ENCODE results near the gene CCKAR. TPM values are rescaled to one million over a fixed set of nuclear protein-coding genes. Genes with fewer than 3 reads are reported as not detected.

The CCKAR gene
- total RNA-seq, 4 donors from 2014 or later, result 0.27 to 0.79 TPM; not detected in 2

- no peaks in the 10 kb centered on the region for H3K36me3 ChIP-seq
- 61 to 80% methylated on average over 3 to 15 of the region's 15 CpGs for WGBS, 2 donors (ENCODE audit: low coverage in 1 of 2)
- peak overlapping the region in 2 of 4 donors; percentile 6 to 58 for H3K27ac ChIP-seq
- intact Hi-C loops (cut with DNase I; ENCODE audit: low total_unique reads), result no loop called here
- H3K4me1 ChIP-seq, result peaks cover 0 to 4% (median 2%) of the 10 kb centered on the region in 4 donors
- H3K4me3 ChIP-seq, result no peak overlapping the region
- H3K9me3 ChIP-seq, result no peaks in the 10 kb centered on the region
- no peaks in the 10 kb centered on the region for H3K27me3 ChIP-seq
- DNase-seq, result no peak
- TF ChIP-seq POLR2AphosphoS5 (IDR thresholded peaks at IDR 0.05) (no peak), POLR2A (IDR thresholded peaks at IDR 0.05) (no peak), EP300 (IDR thresholded peaks at IDR 0.05; ENCODE audit: low read depth) (no peak), CTCF (IDR thresholded peaks at IDR 0.05) (no peak)
- in situ Hi-C loops (cut with MboI; ENCODE audit: low pct_ligation_motif_present in 1 of 4, low pct_unique_long_range_greater_than_20kb in 1 of 4, low sequenced_read_pairs in 3 of 4), result loop anchor here (25.0 kb wide), 1 partner anchor 559 kb away; no protein-coding TSS in a partner anchor
Observed at GRCh38 chr4:26452565-26453531, 37.4 kb downstream of the CCKAR start.

DNA sequence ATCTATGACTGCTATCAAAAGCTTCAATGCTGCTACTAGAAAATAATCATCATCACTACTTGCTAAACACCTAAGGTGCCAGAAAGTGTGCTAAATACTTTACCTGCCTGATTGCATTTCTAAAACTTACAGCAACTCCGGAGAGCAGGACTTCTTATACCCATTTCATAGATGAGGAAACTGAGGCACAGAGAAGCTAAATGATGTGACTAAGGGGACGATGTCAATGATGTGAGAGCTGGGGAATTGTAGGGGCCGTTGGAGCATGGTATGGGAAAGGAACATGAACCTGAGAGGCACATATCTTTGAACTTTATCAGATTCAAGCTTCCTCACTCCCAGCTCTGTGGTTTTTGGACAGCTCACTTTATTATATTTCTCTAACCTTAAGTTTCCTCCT lies 38.7 kb downstream of the CCKAR start:
- Histone ChIP-seq H3K36me3 (no peaks in the 10 kb centered on the region), H3K4me1 (peaks cover 0 to 4% (median 2%) of the 10 kb centered on the region in 4 donors), H3K4me3 (no peak overlapping the region), H3K27ac (peak overlapping the region in 1 of 4 donors; percentile 58), H3K9me3 (no peaks in the 10 kb centered on the region), H3K27me3 (no peaks in the 10 kb centered on the region)
- DNase-seq, result no peak
- intact Hi-C loops (cut with DNase I; ENCODE audit: low total_unique reads), result no loop called here
- TF ChIP-seq CTCF (IDR thresholded peaks at IDR 0.05), result no peak
- no peak for TF ChIP-seq POLR2A (IDR thresholded peaks at IDR 0.05)
- no peak for TF ChIP-seq POLR2AphosphoS5 (IDR thresholded peaks at IDR 0.05)
- TF ChIP-seq EP300 (IDR thresholded peaks at IDR 0.05; ENCODE audit: low read depth), result no peak
- WGBS, 2 donors (ENCODE audit: low coverage in 1 of 2), result 70 to 85% methylated on average over 3 of the region's 3 CpGs
- in situ Hi-C loops (cut with MboI; ENCODE audit: low pct_ligation_motif_present in 1 of 4, low pct_unique_long_range_greater_than_20kb in 1 of 4, low sequenced_read_pairs in 3 of 4), result loop anchor here (25.0 kb wide), 1 partner anchor 561 kb away; no protein-coding TSS in a partner anchor

DNA sequence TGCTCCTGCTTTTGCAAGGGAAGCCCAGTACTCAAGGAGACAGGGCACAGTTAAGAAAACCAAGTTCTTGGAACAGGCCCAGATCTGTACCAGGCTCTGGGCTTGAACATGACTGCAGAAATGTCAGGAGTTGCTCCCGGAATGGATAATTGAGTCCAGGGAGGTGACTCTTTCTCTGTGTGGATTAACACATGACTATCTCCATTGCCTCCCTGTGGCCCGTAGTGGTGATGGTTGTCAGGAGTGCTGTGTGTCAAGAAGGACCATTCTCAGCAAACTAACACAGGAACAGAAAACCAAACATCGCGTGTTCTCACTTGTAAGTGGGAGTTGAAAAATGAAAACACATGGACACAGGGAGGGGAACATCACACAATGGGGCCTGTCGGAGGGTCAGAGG lies 39.9 kb downstream of the CCKAR start:
- in situ Hi-C loops (cut with MboI; ENCODE audit: low pct_ligation_motif_present in 1 of 4, low pct_unique_long_range_greater_than_20kb in 1 of 4, low sequenced_read_pairs in 3 of 4), result loop anchor here (25.0 kb wide), 1 partner anchor 562 kb away; no protein-coding TSS in a partner anchor
- H3K27me3 ChIP-seq, result no peaks in the 10 kb centered on the region
- H3K36me3 ChIP-seq, result no peaks in the 10 kb centered on the region
- no peak for DNase-seq
- no peaks in the 10 kb centered on the region for H3K9me3 ChIP-seq
- H3K27ac ChIP-seq, result no peak overlapping the region
- no peak for TF ChIP-seq POLR2AphosphoS5 (IDR thresholded peaks at IDR 0.05)
- TF ChIP-seq CTCF (IDR thresholded peaks at IDR 0.05), result no peak
- no peak for TF ChIP-seq POLR2A (IDR thresholded peaks at IDR 0.05)
- TF ChIP-seq EP300 (IDR thresholded peaks at IDR 0.05; ENCODE audit: low read depth), result no peak
- peaks cover 0 to 4% (median 2%) of the 10 kb centered on the region in 4 donors for H3K4me1 ChIP-seq
- intact Hi-C loops (cut with DNase I; ENCODE audit: low total_unique reads), result no loop called here
- WGBS, 2 donors (ENCODE audit: low coverage in 1 of 2), result 83 to 100% methylated on average over 3 to 5 of the region's 5 CpGs
- H3K4me3 ChIP-seq, result no peak overlapping the region

DNA sequence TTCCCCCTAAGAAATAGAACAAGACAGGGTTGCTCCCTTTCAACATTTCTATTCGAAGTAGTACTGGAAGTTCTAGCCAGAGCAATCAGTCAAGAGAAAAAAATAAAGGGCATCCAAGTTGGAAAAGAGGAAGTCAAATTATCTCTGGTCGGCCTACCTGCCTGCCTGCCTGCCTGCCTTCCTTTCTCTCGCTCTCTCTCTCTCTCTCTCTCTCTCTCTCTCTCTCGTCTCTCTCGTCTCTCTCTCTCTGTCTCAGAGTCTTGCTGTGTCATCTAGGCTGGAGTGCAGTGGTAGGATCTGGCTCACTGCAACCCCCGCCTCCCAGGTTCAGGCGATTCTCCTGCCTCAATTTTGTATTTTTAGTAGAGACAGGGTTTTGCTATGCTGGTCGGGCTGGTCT lies 42.9 kb downstream of the CCKAR start:
- in situ Hi-C loops (cut with MboI; ENCODE audit: low pct_ligation_motif_present in 1 of 4, low pct_unique_long_range_greater_than_20kb in 1 of 4, low sequenced_read_pairs in 3 of 4) (no loop called here), intact Hi-C loops (cut with DNase I; ENCODE audit: low total_unique reads) (no loop called here)
- Histone ChIP-seq H3K27ac (no peak overlapping the region), H3K4me3 (no peak overlapping the region), H3K36me3 (no peaks in the 10 kb centered on the region), H3K27me3 (no peaks in the 10 kb centered on the region), H3K9me3 (no peaks in the 10 kb centered on the region), H3K4me1 (peaks cover 0 to 4% (median 1%) of the 10 kb centered on the region in 4 donors)
- WGBS, 2 donors (ENCODE audit: low coverage in 1 of 2), result 53 to 74% methylated on average over 2 to 8 of the region's 8 CpGs
- no peak for DNase-seq
- TF ChIP-seq CTCF (IDR thresholded peaks at IDR 0.05) (no peak), POLR2A (IDR thresholded peaks at IDR 0.05) (no peak), POLR2AphosphoS5 (IDR thresholded peaks at IDR 0.05) (no peak), EP300 (IDR thresholded peaks at IDR 0.05; ENCODE audit: low read depth) (no peak)

All from transverse colon (tissue), 4 donors.